HG02943 (cell line): ENCODE results near the gene EEA1.
A peak's percentile ranks its signal among the peaks of the same experiment; 100 is the strongest.

Source experiments
- ATAC-seq: cut with Tn5 transposase; IDR thresholded peaks from one replicate; pipeline ENCODE4 v1.9.1; 2021; ENCODE audit warnings: mild to moderate bottlenecking, low read depth, moderate library complexity; ENCODE audit not compliant: unreplicated experiment

The EEA1 gene

DNA sequence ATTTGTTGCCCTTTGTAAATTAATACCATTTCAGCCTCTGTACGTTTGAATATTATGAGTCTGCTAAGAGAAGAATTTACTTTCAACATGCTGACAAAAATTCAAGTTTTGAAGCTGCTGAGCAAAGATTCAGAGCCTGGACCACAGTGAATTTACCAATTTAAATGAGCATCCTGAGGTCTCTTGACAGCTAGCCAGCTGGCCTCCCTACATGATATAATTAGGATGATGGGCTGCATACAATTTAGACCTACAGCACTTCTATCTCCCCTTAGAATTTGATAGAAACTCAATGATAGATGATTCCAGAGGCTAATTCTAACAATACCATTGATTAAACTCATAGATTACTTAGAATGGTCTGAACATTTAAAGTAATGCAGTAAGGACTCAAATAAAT, 10.0 kb upstream of the EEA1 start:
- no peak for ATAC-seq

DNA sequence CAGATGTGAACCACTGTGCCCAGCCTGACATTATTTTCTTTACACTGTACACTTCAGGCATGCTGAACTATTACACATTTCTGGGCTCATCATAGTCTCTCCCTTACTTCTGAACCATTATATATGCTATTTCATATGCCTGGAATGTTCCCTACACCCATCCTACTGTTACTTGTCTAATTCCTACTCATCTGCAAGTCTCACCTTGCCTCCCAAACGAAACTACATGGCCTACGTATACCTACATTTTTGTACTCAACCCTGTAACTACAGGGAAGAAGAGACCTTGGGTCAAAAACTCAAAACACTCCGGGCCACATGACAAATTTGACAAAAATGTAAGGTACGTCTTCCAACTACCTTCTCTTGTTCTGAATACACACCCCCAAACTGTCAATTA, 9.5 kb upstream of the EEA1 start:
- no peak for ATAC-seq

DNA sequence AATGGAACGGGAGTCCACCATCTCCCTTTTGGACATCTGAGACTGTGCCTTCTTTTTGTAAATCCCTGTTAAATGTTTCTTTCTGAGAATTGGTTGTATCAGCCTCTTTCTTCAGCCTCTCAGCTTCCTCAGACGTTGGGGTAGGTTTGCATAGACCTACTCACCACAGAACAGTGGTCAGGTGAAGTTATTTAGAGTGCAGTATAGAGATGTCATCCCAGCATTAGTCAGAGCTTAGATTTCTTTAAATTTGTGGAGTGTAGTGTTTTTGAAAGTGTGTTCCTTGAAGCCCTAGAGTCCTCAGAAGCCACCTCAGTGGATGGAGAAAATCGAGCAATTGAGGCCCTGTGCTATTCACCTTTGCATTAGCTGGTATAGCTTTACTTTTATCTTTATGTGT, 8.9 kb upstream of the EEA1 start:
- no peak for ATAC-seq

DNA sequence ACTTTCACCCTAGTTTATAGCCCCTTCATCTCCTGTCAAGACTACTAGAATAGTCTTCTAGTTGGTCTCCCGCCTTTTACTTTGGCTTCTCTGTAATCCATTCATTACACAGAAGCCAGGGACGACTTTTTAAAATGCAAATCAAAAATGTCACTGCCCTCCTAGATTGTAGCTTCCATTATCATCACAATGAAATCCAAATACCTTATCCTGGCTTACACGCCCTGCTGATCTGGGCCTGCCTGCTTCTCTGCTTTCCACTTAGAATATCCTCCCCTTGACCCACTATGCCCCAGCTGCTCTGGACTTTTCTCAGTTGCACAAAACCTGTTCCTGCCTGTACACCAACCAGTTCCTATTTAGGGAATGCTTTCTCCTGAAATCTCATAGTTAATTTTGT, 4.5 kb upstream of the EEA1 start:
- ATAC-seq, result no peak

DNA sequence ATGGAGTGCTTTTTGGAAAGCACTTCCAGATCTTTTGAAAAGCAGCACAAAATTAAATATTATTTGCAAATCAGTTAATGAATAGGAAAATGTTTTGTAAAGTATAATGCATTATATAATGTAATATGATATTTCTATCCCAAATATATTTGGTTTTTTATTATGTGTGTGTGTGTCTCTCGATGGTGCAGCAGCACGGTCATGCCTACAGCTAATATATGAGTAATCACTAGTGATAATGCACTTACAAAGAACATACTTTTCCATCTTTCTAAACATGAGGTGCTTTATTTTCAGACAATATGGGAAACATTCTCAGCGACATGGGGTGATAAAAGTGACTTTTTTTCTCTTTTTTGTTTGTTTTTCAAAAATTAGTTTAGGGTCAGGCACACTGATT, 1.3 kb upstream of the EEA1 start:
- ATAC-seq, result no peak

DNA sequence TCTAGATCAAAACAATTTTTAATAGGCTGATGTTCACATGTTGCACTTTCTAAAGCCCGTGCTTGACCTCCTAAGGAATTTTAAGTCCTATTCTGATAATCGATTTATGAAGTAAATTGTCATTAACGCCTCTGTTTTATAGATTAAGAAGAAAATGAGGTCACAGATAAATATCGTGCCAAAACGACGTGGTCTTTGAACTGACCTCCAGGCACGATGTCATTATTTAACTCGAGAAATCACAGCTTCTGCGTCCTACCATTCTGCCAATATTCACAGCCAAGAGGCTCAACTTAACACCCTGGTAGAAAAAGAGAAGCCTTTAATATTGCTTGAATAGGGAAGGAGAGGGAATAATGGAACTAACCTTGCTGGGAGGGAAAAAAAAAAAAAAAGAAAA, 888 bp upstream of the EEA1 start:
- no peak for ATAC-seq

DNA sequence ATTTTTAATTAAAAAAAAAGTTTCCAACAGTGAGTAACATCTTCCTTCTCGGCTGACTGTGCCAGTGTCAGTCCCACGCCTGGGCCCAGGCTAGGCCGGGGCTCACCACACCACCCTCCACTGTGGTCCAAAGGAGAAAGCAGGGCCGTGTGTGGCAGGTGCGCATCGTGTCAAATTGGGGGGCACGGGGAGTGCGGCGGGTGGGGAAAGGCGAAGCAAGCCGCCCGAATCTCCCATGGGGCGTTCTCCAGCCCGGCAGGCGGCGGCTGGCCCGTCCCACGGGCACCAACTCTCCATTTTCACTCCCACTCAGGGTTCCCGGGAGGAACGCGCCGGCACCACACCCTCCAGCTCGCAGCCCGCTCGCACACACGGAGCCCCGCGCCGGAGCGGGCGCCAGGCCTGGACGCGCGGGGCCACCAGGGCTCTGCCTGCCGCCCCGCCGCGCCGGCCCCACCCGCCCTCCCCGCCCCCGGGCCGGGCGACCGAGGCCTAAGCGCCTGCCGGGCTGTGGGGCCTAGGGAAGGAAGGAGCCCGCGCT, 604 bp downstream of the EEA1 start:
- ATAC-seq, result peak; percentile 15

DNA sequence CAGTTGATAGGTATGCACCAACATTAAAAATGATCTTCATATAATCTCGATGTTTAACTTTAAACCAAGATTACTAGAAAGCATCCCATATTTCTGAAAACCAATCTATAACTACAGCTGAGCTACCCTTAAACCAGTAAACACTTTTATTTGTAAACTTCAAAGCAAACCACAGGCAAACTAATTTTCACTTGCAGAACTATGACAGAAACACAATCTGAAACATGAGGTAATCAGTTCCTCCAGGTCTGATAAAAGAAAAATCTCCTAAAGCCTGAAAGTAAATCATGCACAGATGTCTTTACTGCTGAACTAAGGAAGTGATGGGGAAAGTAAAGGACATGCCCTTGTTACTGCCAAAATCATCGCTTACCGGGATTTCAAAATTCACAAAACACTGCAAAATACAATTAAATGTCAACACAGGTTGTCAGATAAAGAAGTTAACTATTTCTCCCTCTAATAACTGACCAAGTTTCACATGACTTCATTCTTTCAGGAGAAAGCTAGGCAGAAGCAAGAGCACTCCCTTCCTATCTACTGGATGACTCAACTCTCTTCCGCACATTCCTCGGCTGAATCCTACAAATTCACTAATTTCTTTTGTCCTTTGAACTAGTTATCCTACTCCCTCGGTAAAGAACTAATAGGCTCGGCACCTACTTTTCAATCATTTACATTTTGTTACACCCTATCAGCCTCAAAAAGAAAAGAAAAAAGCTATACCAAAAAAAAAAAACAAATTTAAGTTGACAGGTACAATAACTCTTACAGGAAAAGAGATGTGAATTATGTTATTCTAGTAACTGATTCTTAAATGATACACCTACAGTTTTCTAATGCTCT, 1.4 kb downstream of the EEA1 start:
- ATAC-seq, result no peak

DNA sequence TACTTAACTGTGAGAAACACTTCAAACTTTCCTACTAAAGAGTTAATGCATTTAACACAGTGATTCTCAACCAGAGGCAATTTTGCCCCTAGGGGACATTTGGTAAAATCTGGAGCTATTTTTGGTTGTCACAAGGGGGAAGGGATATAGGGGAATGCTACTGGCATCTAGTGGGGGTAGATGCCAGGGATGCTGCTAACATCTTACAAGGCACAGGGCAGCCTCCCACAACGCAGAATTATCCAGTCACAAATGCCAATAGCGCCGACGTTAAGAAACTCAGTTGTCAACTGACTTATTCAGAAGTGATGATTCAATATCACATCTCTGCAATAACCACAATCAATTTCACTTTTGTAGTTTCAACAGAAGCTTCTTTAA, 2.0 kb downstream of the EEA1 start:
- no peak for ATAC-seq

DNA sequence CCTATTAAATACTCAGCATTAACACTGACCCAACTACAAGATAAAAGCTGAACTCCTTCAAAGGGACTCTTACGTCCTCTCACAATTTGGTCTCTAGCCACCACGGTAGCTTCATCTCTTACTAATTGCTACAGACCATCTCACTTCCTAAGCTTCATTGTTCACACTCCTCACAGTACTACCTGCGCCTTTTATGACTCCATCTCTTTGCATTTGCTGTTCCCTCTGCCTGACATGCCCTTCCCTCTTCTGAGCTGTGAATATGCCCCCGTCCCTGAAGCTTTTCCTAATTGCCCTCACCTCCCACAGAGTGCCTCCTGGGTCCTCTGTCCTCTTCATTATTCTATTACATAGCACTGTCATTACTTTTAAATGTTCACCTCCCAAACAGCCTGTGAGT, 2.5 kb downstream of the EEA1 start:
- no peak for ATAC-seq

DNA sequence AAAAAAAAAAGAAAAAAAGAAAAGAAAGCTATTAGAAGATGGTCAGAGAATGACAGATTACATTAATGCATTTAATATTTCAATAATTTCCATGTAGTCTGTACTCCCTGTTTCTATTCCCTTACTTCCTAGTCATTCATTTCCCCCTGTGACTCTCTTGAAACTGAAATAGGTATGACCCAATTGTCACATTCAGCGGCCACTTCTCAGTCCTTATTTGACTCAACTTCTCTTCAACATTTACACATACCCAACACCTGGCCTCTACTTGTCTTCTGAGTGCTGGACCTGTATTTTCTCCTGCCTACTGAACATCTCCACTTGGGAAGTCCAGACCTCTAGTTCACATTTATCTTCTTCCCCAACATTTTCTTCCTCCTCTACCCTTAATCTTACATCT, 7.2 kb downstream of the EEA1 start:
- ATAC-seq, result no peak

DNA sequence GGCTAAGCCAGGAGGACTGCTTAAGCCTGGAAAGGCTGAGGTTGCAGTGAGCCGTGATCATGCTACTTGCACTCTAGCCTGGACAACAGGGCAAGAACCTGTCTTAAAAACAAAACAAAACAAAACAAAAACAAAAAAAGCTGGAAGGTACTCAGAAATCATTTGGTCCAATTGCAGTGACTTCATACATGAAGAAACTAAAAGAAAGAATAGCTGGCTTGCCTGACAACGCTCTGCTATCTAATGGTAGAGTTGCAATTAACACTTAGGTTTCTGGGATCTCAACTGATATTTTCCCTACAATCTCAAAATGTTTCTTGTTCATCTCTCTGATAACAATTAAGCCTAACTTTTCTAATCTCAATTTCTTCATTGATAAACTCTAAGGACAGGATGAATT, 13.7 kb downstream of the EEA1 start:
- no peak for ATAC-seq

DNA sequence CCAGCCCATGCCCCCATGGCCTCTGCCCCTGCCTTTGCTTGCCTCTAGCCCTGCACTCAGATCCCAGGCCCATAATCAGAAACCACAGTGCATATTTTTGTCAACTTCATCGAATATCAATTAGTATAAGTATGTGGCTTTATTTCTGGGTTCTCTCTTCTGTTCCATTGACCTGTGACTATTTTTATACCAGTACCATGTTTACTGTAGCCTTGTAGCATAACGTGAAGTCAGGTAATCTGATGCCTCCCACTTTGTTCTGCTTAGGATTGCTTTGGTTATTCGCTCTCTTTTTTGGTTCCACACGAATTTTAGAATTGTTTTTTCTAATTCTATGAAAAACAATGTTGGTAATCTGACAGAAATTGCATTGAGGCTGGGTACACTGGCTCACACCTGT, 14.9 kb downstream of the EEA1 start:
- ATAC-seq, result no peak

DNA sequence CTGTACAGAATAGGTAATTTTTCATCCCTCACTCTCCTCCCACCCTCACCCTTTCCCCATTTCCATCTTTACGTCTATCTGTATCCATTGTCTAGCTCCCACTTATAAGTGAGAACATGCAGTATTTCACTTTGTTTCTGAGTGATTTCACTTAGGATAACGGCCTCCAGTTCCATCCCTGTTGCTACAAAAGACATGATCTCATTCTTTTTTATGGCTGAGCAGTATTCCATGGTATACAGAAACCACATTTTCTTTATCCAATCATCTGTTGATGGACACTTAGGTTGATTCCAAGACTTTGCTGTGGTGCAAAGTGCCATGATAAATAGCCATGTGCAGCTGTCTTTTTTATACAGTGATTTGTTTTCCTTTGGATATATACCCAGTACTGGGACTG, 16.4 kb downstream of the EEA1 start:
- ATAC-seq, result no peak

DNA sequence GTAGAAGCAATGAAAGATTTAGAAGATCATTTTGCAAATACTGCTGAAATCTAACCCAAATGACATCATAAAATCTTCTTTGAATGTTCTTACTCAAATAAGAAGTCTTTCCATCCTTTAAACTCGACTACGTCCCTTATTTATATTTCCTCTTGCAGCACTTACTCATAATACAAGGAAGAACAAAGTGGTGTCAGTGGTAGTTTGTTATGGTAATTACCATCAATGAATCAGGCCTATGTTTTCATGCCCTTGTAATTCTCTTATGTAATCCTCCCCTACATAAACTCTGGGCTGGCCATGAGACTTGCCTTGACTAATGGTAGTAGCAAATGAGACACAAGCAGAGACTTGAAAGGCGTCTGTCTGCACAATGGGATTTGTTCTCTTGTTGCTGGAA, 17.0 kb downstream of the EEA1 start:
- ATAC-seq, result no peak

DNA sequence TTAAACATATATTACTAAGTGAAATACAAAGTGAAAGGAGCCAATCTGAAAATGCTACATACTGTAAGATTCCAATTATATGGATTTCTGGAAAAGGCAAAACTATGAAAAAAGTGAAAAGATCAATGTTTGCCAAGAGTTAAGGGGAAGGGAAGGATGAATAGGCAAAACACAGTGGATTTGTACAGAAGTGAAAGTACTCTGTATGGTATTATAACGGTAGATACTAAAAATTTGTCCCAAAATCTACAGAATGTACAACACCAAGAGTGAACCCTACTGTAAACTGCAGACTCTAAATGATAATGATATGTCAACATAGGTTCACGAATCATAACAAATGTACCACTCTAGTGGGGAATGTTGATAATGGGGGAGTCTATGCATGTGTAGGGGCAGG, 17.8 kb downstream of the EEA1 start:
- ATAC-seq, result no peak

DNA sequence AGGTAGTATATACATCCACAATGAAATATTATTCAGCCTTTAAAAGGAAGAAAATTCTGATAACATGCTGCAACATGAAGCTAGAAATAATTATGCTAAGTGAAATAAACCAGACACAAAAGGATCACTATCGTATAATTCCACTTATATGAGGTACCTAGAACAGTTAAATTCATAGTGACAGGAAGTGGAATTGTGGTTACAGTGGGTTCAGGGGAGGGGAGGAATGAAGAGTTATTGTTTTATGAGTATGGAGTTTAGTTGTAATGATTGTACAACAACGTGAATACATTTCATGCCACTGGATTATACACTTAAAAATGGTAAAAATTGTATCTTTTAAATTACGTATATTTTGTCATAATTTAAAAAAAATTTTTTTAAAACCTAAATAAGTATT, 21.0 kb downstream of the EEA1 start:
- no peak for ATAC-seq

DNA sequence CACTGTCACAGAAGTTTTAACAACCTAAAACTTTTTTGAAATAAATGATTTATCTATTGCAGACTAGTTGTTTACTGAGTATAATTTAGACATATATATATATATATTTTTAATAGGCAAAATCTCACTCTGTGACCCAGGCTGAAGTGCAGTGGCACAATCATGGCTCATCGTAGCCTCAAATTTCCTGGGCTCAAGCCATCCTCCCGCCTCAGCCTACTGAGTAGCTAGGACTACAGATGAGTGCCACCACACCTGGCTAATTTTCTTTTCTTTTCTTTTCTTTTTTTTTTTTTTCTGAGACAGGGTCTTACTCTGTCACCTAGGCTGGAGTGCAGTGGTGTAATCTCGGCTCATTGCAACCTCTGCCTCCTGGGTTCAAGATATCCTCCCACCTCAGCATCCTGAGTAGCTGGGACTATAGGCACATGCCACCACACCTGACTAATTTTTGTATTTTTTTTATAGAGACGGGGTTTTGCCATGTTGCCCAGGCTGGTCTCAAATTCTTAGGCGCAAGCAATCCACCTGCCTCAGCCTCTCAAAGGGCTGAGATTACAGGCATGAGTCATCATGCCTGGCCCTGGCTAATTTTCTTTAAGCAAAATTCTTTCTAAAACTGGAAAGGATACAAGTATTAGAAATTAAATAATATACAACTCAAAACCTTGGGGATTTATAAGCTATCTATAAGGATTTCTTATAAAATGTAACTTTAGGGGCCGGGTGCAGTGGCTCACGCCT, 23.1 kb downstream of the EEA1 start:
- no peak for ATAC-seq

DNA sequence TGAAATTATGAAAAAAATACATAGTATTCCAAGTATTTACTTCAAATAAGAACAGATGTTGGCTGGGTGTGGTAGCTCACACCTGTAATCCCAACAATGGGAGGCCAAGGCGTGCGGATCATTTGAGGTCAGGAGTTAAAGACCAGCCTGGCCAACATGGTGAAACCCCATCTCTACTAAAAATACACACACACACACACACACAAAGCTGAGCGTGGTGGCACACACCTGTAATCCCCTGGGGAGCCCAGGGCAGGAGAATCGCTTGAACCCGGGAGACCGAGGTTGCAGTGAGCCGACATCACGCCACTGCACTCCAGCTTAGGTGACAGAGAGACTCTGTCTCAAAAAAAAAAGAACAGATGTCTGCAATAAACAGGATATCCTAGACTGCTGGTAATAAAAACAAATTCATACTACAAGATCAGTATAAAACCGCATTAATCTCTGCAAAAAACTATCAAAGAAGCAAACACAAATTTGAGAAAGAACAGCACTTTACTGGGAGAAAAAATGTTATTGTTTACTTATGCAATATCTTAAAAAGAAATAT, 23.8 kb downstream of the EEA1 start:
- ATAC-seq, result no peak

DNA sequence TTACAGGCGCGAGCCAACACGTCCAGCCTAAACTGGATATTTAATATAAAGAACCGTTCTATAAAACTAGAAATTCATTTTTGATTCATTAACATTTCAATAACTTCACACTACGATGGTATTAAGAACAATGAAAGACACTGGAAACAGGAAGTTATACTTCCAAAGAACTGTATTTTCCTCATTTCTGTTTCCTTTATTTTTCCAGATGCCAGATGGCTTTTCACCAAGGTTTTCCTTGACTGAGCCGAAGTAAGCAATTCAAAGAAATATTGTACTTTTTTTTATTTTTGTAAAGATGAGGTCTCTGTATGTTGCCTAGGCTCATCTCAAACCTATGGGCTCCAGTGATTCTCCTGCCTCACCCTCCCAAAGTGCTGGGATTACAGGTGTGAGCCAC, 28.2 kb downstream of the EEA1 start:
- ATAC-seq, result no peak

DNA sequence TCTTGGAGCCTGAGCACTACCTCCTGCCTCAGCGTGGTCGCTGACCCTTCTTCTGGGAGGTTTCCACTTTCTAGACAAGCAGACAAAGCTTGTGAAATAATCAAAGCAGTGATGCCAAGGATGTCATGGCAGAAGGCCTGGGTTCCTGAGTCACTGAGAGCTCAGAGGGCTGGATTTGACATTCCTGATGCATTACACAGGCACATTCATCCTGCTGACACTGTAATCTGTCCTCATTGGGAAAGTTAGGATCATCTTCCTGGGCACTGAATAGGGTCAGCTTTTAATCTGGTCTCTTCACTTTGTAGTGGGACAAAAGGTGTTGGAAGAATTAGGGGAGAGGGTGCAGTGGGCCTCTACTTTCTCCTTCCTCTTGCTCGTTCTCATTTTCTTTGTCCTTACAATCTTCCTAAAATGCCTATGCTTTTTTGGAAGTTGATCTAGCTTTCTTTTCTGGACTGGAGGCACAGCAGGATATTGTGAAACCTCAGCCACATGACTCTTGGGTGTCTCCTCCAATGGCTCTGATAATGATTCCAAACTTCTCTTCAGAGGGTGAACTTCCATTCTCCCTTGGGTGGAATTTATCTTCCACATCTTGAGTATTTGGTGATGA, 29.6 kb downstream of the EEA1 start:
- ATAC-seq, result no peak
